Smooth muscle cell (in vitro differentiated cells): Measurements from ENCODE around the gene FAM25C. TPM values are rescaled to one million over a fixed set of nuclear protein-coding genes. Genes with fewer than 3 reads are reported as not detected.

Source experiments
- polyA plus RNA-seq: library from polyadenylated mRNA; unstranded; fragments of >200 nt; fragmentation: Nextera tagmentation; extraction: Ambion mirVana; gene quantifications from 2 replicates; pipeline ENCODE4 v1.2.1, GENCODE V29; 2016
- small RNA-seq: library from RNA; depleted of rRNA; stranded (forward); fragments of <200 nt; gene quantifications from one replicate; pipeline ENCODE3, GENCODE V24; 2014
- total RNA-seq: library from RNA; depleted of rRNA; stranded (reverse); fragments of >200 nt; gene quantifications from 2 replicates; pipeline ENCODE4 v1.2.3, GENCODE V29; 2014

FAM25C gene
- total and polyA plus RNA-seq, 2 experiments from 2014 or later: not detected

Small RNA genes lying within 50 kb of the gene (small RNA-seq; reads per million reads assigned to genes)
- not detected for gene RNA5SP315

Other genes starting within 250 kb of the FAM25C start
- gene SYT15B, start 236.2 kb downstream of the FAM25C start, total RNA-seq: 0.36 and 2.5 TPM in 2 replicates
- 0.33 TPM in 1 of 2 replicates, not detected in the other for gene SYT15B, start 236.2 kb downstream of the FAM25C start, polyA plus RNA-seq
- 0.09 TPM in 1 of 2 replicates, not detected in the other for gene NPY4R2, start 81.1 kb downstream of the FAM25C start, total RNA-seq
- 0.11 TPM in 1 of 2 replicates, not detected in the other for gene NPY4R2, start 81.1 kb downstream of the FAM25C start, polyA plus RNA-seq